IMR-90 (cell line): Measurements from ENCODE around the gene ADM2.

Experiments
- CEBPB ChIP-seq: IDR thresholded peaks from 2 replicates; pipeline ENCODE4 v1.6.1; 2012; ENCODE audit warnings: low read depth, low read length, improper control_type of control experiment
- MAFK ChIP-seq: IDR thresholded peaks from 2 replicates; pipeline ENCODE4 v1.6.1; 2012; ENCODE audit warnings: low read depth, low read length, improper control_type of control experiment
- MAZ ChIP-seq: IDR thresholded peaks from 2 replicates; pipeline ENCODE4 v1.6.1; 2012; ENCODE audit warnings: low read depth, mild to moderate bottlenecking, low read length, improper control_type of control experiment, moderate library complexity, borderline replicate concordance
- MXI1 ChIP-seq: IDR thresholded peaks from 2 replicates; pipeline ENCODE4 v1.6.1; 2012; ENCODE audit warnings: low read depth, mild to moderate bottlenecking, low read length, moderate library complexity, borderline replicate concordance
- NFE2L2 ChIP-seq: fragments of 150-350 bp; IDR thresholded peaks from 2 replicates; pipeline ENCODE4 v1.6.1; 2016; ENCODE audit warnings: low read depth, mild to moderate bottlenecking, low read length
- POLR2A ChIP-seq: IDR thresholded peaks from 2 replicates; pipeline ENCODE4 v1.6.1; 2012; ENCODE audit warnings: mild to moderate bottlenecking, low read depth, low read length
- RAD21 ChIP-seq: IDR thresholded peaks from 2 replicates; pipeline ENCODE4 v1.6.1; 2012; ENCODE audit warnings: low read length, improper control_type of control experiment
- RCOR1 ChIP-seq: IDR thresholded peaks from 2 replicates; pipeline ENCODE4 v1.6.1; 2012; ENCODE audit warnings: mild to moderate bottlenecking, low read length, improper control_type of control experiment; ENCODE audit not compliant: insufficient replicate concordance
- RFX5 ChIP-seq: IDR thresholded peaks from 2 replicates; pipeline ENCODE4 v1.8.0; 2012; ENCODE audit warnings: low read depth, mild to moderate bottlenecking, low read length, moderate library complexity
- SMC3 ChIP-seq: fragments of 150-350 bp; IDR thresholded peaks from 2 replicates; pipeline ENCODE4 v1.6.1; 2016; ENCODE audit warnings: low read depth, mild to moderate bottlenecking, antibody characterized with exemption, low read length, moderate library complexity
- TF ChIP-seq, protein P1 (sequence below): conservative IDR thresholded peaks from 2 replicates; pipeline ENCODE4 v1.5.1; 2012; ENCODE audit warnings: mild to moderate bottlenecking, low read depth, low read length, improper control_type of control experiment
- TF ChIP-seq, protein P2 (sequence below): fragments of 150-350 bp; IDR thresholded peaks from 2 replicates; pipeline ENCODE4 v1.6.1; 2017; ENCODE audit warnings: mild to moderate bottlenecking, antibody characterized with exemption, low read length, low read depth

DNA sequence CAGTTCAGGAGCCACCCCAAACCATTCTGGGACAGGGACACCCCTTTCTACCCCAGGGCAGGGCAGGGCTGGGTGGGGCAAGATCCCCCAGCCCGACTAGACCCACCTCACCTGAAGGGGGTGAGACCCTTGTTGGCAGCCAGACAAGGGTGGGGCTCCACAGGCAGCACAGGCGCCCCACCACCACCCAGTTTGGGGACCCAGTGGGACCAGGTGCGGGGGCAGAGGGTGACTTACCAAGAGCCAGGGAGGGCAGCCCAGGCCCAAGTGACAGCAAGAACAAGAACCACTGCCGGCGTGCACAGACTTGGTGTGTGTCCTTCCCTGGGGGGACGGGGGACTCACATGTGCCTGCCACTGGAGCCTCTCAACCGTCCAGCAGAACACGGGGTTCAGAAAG is 2.2 kb downstream of the ADM2 start:
- TF ChIP-seq, protein P1, sequence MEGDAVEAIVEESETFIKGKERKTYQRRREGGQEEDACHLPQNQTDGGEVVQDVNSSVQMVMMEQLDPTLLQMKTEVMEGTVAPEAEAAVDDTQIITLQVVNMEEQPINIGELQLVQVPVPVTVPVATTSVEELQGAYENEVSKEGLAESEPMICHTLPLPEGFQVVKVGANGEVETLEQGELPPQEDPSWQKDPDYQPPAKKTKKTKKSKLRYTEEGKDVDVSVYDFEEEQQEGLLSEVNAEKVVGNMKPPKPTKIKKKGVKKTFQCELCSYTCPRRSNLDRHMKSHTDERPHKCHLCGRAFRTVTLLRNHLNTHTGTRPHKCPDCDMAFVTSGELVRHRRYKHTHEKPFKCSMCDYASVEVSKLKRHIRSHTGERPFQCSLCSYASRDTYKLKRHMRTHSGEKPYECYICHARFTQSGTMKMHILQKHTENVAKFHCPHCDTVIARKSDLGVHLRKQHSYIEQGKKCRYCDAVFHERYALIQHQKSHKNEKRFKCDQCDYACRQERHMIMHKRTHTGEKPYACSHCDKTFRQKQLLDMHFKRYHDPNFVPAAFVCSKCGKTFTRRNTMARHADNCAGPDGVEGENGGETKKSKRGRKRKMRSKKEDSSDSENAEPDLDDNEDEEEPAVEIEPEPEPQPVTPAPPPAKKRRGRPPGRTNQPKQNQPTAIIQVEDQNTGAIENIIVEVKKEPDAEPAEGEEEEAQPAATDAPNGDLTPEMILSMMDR, result no peak
- TF ChIP-seq CEBPB (no peak), MAFK (no peak), POLR2A (no peak), RCOR1 (no peak), MXI1 (no peak), RFX5 (no peak), SMC3 (no peak), RAD21 (no peak), NFE2L2 (no peak), MAZ (no peak)
- TF ChIP-seq, protein P2, sequence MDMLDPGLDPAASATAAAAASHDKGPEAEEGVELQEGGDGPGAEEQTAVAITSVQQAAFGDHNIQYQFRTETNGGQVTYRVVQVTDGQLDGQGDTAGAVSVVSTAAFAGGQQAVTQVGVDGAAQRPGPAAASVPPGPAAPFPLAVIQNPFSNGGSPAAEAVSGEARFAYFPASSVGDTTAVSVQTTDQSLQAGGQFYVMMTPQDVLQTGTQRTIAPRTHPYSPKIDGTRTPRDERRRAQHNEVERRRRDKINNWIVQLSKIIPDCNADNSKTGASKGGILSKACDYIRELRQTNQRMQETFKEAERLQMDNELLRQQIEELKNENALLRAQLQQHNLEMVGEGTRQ, result no peak
